HG02938 (cell line): Measurements from ENCODE around the gene DOHH.
"Not testable (repeated sequence)": the region's sequence is repeated elsewhere in the genome, so short reads cannot be mapped to it uniquely, and the experiment has no call there.

Experiments used
- ATAC-seq: cut with Tn5 transposase; IDR thresholded peaks from one replicate; pipeline ENCODE4 v1.9.1; 2021; ENCODE audit warnings: mild to moderate bottlenecking, moderate library complexity; ENCODE audit not compliant: unreplicated experiment

DOHH gene

GRCh38 chr19:3462991-3463713, 37.3 kb downstream of the DOHH start:
- ATAC-seq: no peak

- no peak for ATAC-seq
Observed at GRCh38 chr19:3459965-3460582, 40.4 kb downstream of the DOHH start.

- ATAC-seq: no peak
Observed at GRCh38 chr19:3459089-3459881, 41.2 kb downstream of the DOHH start.

- no peak for ATAC-seq
Observed at GRCh38 chr19:3458229-3459088, 42.0 kb downstream of the DOHH start.

- ATAC-seq: no peak
Observed at GRCh38 chr19:3457528-3458228, 42.8 kb downstream of the DOHH start.

GRCh38 chr19:3456925-3457527, 43.4 kb downstream of the DOHH start:
- ATAC-seq: no peak

- no peak for ATAC-seq
Observed at GRCh38 chr19:3455960-3456601, 44.4 kb downstream of the DOHH start.

GRCh38 chr19:3455393-3455955, 45.0 kb downstream of the DOHH start:
- no peak for ATAC-seq

- no peak for ATAC-seq
Observed at GRCh38 chr19:3454656-3455392, 45.6 kb downstream of the DOHH start.

GRCh38 chr19:3453840-3454239, 46.6 kb downstream of the DOHH start:
- ATAC-seq: no peak

- ATAC-seq: not testable (repeated sequence)
Observed at GRCh38 chr19:3452942-3453214, 47.6 kb downstream of the DOHH start.

GRCh38 chr19:3452171-3452941, 48.1 kb downstream of the DOHH start:
- ATAC-seq: no peak

- ATAC-seq: no peak
Observed at GRCh38 chr19:3451451-3451866, 49.0 kb downstream of the DOHH start.

GRCh38 chr19:3450796-3451411, 49.6 kb downstream of the DOHH start:
- no peak for ATAC-seq

- no peak for ATAC-seq
Observed at GRCh38 chr19:3448616-3449334, 51.7 kb downstream of the DOHH start.

- ATAC-seq: not testable (repeated sequence)
Observed at GRCh38 chr19:3446657-3447056, 53.8 kb downstream of the DOHH start.
